Sigmoid colon (tissue), 7 donors: ENCODE measurements around the gene ATG4C. TPM values are rescaled to one million over a fixed set of nuclear protein-coding genes. Genes with fewer than 3 reads are reported as not detected.

Source experiments
- DNase-seq: peaks from one replicate; pipeline ENCODE4 v3.0.0-alpha.2; 2019
- H3K27ac ChIP-seq, 4 donors: fragments of 200-600 bp; sonication (generic); one replicate each; pipeline ENCODE4 v1.5.1; 2016 to 2019; ENCODE audit warnings: mild to moderate bottlenecking in 1 of 4
- H3K27me3 ChIP-seq, 3 donors: fragments of 200-600 bp; sonication (generic); one replicate each; pipeline ENCODE4 v1.5.1; 2019; ENCODE audit warnings: mild to moderate bottlenecking in 1 of 3
- H3K36me3 ChIP-seq, 4 donors: fragments of 200-600 bp; sonication (generic); one replicate each; pipeline ENCODE4 v1.5.1; 2016 to 2019
- H3K4me1 ChIP-seq, 4 donors: fragments of 200-600 bp; sonication (generic); one replicate each; pipeline ENCODE4 v1.5.1; 2017 to 2019
- H3K4me3 ChIP-seq, 4 donors: fragments of 200-600 bp; sonication (generic); one replicate each; pipeline ENCODE4 v1.5.1; 2017 to 2019; ENCODE audit warnings: mild to moderate bottlenecking in 2 of 4, moderate library complexity in 1 of 4
- H3K9me3 ChIP-seq, 4 donors: fragments of 200-600 bp in 3 of 4; sonication (generic) in 3 of 4; one replicate each; pipeline versions ENCODE4 v1.5.1 to v1.6.1; 2013 to 2019
- EP300 ChIP-seq, 4 donors: sonication (generic); formaldehyde crosslinking; IDR thresholded peaks; one replicate each; pipeline ENCODE4 v1.6.1; 2017; ENCODE audit warnings: antibody characterized with exemption in 4 of 4
- POLR2A ChIP-seq, 2 donors: fragments of 450-650 bp; IDR thresholded peaks; one replicate each; pipeline ENCODE4 v1.6.1; 2016; ENCODE audit warnings: antibody characterized with exemption in 2 of 2, mild to moderate bottlenecking in 2 of 2, moderate library complexity in 2 of 2
- POLR2AphosphoS5 ChIP-seq, 4 donors: sonication (generic); formaldehyde crosslinking; IDR thresholded peaks; one replicate each; pipeline ENCODE4 v1.6.1; 2017; ENCODE audit warnings: antibody characterized with exemption in 4 of 4
- WGBS, 2 donors: extraction: QIAGEN DNeasy Blood & Tissue Kit; methylation state at CpG; one replicate each; pipeline ENCODE4 v1.1.7; 2013; 5-methylcytosine and 5-hydroxymethylcytosine counted together
- intact Hi-C: fragments of 100-400 bp; cut with DNase I; formaldehyde crosslinking; loops from one replicate; pipeline ENCODE4 v1.15.1; 2023
- polyA plus RNA-seq, 3 donors: library from polyadenylated mRNA; stranded (reverse); fragments of 200-250 nt; gene quantifications; one replicate each; pipeline ENCODE4 v1.2.3, GENCODE V29; 2013
- total RNA-seq, 4 donors: library from RNA; depleted of rRNA; stranded (reverse); fragments of >200 nt; gene quantifications; one replicate each; pipeline ENCODE4 v1.1.0, GENCODE V29; 2016
- TF ChIP-seq, protein P1 (sequence below), 4 experiments: fragments of 450-650 bp in 3 of 4; fragments of 200-600 bp in 1 of 4; IDR thresholded peaks; one replicate each; pipeline ENCODE4 v1.5.1; 2016 to 2019; ENCODE audit warnings: antibody characterized with exemption in 4 of 4, mild to moderate bottlenecking in 3 of 4, moderate library complexity in 2 of 4
- donor health status: healthy with polysubstance abuse.
- donor health status: Bipolar disorder and iron deficiency.
- donor health status: healthy.

Gene ATG4C
- total and polyA plus RNA-seq, 7 donors, result 3.6 to 15.5 (median 9.0) TPM

DNA sequence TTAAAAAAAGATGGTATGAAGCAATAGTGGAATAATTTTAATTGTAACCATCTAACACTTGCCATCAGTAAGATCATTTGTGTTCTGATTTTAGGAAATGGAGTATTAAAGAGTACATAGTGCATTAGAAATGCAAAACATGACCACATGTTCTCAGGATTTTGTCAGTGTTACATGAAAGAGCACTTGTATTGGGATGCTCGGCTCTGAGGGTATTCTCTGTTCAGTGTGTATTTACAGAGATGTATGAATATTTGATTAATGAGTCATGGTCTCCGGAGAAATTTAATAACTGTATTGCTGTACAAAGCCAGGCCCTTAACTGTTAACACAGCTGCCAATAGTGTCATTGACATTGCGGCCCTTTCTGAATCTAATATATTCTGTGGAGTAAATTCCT is 91.7 kb downstream of the ATG4C start:
- Histone ChIP-seq H3K36me3 (no peaks in the 10 kb centered on the region), H3K9me3 (peaks cover 0 to 4% (median 0%) of the 10 kb centered on the region in 4 donors)
- WGBS, 2 donors, result 53 to 77% methylated on average over 3 of the region's 3 CpGs

DNA sequence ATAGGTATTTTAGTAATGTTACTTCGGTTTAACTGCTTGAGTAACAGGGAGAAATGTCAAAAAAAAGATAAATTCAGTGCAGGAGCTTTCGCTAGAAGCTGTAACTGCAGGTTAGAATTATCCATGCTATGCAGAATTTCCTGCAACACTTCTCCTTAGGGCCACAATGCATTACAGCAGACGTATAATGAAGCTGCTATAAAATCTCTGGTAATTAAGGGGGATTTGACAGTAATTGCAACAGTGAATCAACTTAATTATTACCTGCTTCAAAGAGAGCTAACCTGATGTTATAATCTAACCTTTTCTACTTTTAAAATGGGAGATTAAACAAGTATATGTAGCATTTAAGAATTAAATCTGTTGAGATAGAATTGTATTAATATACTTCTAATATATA is 92.6 kb downstream of the ATG4C start:
- WGBS, 2 donors, result 83% methylated on average over 3 of the region's 3 CpGs
- TF ChIP-seq, protein P1, sequence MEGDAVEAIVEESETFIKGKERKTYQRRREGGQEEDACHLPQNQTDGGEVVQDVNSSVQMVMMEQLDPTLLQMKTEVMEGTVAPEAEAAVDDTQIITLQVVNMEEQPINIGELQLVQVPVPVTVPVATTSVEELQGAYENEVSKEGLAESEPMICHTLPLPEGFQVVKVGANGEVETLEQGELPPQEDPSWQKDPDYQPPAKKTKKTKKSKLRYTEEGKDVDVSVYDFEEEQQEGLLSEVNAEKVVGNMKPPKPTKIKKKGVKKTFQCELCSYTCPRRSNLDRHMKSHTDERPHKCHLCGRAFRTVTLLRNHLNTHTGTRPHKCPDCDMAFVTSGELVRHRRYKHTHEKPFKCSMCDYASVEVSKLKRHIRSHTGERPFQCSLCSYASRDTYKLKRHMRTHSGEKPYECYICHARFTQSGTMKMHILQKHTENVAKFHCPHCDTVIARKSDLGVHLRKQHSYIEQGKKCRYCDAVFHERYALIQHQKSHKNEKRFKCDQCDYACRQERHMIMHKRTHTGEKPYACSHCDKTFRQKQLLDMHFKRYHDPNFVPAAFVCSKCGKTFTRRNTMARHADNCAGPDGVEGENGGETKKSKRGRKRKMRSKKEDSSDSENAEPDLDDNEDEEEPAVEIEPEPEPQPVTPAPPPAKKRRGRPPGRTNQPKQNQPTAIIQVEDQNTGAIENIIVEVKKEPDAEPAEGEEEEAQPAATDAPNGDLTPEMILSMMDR (IDR thresholded peaks at IDR 0.05), result no peak
- TF ChIP-seq POLR2A (IDR thresholded peaks at IDR 0.05), result no peak
- TF ChIP-seq POLR2AphosphoS5 (IDR thresholded peaks at IDR 0.05), result no peak
- TF ChIP-seq EP300 (IDR thresholded peaks at IDR 0.05), result no peak
- Histone ChIP-seq H3K4me3 (no peak overlapping the region), H3K36me3 (no peaks in the 10 kb centered on the region), H3K27me3 (no peaks in the 10 kb centered on the region), H3K4me1 (no peaks in the 10 kb centered on the region), H3K9me3 (peaks cover 0 to 4% (median 0%) of the 10 kb centered on the region in 4 donors), H3K27ac (no peak overlapping the region)
- intact Hi-C loops, result no loop called here
- no peak for DNase-seq

More for the DNA sequence above, 91.7 kb downstream of the ATG4C start:
- no peak for TF ChIP-seq EP300 (IDR thresholded peaks at IDR 0.05)
- TF ChIP-seq POLR2AphosphoS5 (IDR thresholded peaks at IDR 0.05), result no peak
- TF ChIP-seq, protein P1 (IDR thresholded peaks at IDR 0.05), result no peak
- TF ChIP-seq POLR2A (IDR thresholded peaks at IDR 0.05), result no peak
- DNase-seq, result no peak
- intact Hi-C loops, result no loop called here
- Histone ChIP-seq H3K4me3 (no peak overlapping the region), H3K27me3 (no peaks in the 10 kb centered on the region), H3K4me1 (no peaks in the 10 kb centered on the region), H3K27ac (no peak overlapping the region)

DNA sequence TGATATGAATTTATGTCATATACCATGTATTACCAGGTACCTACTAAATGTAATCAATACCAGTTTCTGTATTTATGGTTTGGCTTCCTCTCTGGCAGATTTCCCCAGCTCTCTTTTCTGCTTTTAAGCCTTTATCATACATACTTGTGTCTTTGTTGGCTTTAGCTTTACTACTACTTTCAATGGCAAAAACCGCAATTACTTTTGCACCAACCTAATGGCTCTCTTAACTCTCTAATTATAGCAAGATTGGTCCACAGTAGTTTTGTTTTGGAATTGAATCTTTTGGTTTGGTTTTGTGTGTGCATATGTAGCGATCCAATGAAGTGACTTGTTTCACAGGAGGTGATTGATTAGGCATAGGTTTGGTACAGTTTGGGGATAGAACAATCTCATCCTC is 93.6 kb downstream of the ATG4C start:
- no peak overlapping the region for H3K27ac ChIP-seq
- H3K4me1 ChIP-seq, result no peaks in the 10 kb centered on the region
- intact Hi-C loops, result no loop called here
- H3K9me3 ChIP-seq, result peaks cover 0 to 4% (median 0%) of the 10 kb centered on the region in 4 donors
- H3K27me3 ChIP-seq, result no peaks in the 10 kb centered on the region
- WGBS, 2 donors, result 86 to 93% methylated on average over 2 of the region's 2 CpGs
- H3K36me3 ChIP-seq, result no peaks in the 10 kb centered on the region
- no peak for DNase-seq
- H3K4me3 ChIP-seq, result no peak overlapping the region
- TF ChIP-seq, protein P1 (IDR thresholded peaks at IDR 0.05), result no peak
- TF ChIP-seq POLR2AphosphoS5 (IDR thresholded peaks at IDR 0.05) (no peak), EP300 (IDR thresholded peaks at IDR 0.05) (no peak), POLR2A (IDR thresholded peaks at IDR 0.05) (no peak)

DNA sequence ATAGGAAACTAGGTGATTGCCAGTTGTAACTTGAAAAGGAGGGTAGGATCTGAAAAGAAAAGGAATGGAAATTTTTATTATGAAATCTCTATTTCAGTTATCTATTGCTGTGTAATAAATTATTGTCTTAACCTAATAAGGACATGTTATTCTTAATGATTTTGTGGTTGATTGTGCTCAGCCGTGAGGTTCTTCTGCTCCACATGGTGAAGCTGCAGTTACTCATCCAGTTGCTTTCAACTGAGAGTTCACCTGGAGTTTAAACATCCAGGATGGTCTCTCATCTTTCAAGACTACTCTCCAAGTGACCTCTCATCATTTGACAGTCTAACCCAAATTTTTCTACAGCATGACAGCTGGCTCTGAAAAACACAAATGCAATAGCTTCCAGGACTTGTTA is 96.0 kb downstream of the ATG4C start:
- peaks cover 0 to 4% (median 0%) of the 10 kb centered on the region in 4 donors for H3K9me3 ChIP-seq
- no peak overlapping the region for H3K27ac ChIP-seq
- intact Hi-C loops, result no loop called here
- H3K4me3 ChIP-seq, result no peak overlapping the region
- 88 to 94% methylated on average over 1 of the region's 1 CpG for WGBS, 2 donors
- H3K4me1 ChIP-seq, result no peaks in the 10 kb centered on the region
- no peaks in the 10 kb centered on the region for H3K36me3 ChIP-seq
- no peaks in the 10 kb centered on the region for H3K27me3 ChIP-seq
- no peak for DNase-seq
- no peak for TF ChIP-seq EP300 (IDR thresholded peaks at IDR 0.05)
- no peak for TF ChIP-seq POLR2A (IDR thresholded peaks at IDR 0.05)
- no peak for TF ChIP-seq POLR2AphosphoS5 (IDR thresholded peaks at IDR 0.05)
- TF ChIP-seq, protein P1 (IDR thresholded peaks at IDR 0.05), result no peak
